CD4-positive, alpha-beta T cell (primary cell): ENCODE results near the gene AGAP1. TPM values are rescaled to one million over a fixed set of nuclear protein-coding genes. Genes with fewer than 3 reads are reported as not detected.

Experiments
- ATAC-seq: fragments of 200-7000 bp; cut with Tn5 transposase; one replicate; pipeline ENCODE4 v1.10.0; 2022; ENCODE audit warnings: mild to moderate bottlenecking; ENCODE audit not compliant: poor library complexity
- CTCF ChIA-PET: fragments of 350-600 bp; sonication (Branson Sonifier 250); formaldehyde crosslinking; loops from one replicate; lab custom pipeline; 2021; ENCODE audit warnings: antibody characterized with exemption, inconsistent platforms; lab: Charles Lee
- POLR2A ChIA-PET: fragments of 350-600 bp; sonication (Branson Sonifier 250); formaldehyde crosslinking; loops from one replicate; lab custom pipeline; 2021; ENCODE audit warnings: antibody characterized with exemption, inconsistent platforms; lab: Charles Lee
- DNase-seq, 14 experiments: peaks; one replicate each; pipeline ENCODE4 v3.0.0-alpha.2; 2013 to 2020; ENCODE audit warnings: mixed read lengths in 2 of 14
- H3K27ac ChIP-seq, 2 donors: one replicate each; pipeline versions ENCODE4 v1.5.1 to v1.7.0; 2013; ENCODE audit warnings: low read length in 2 of 2, low read depth in 1 of 2, mild to moderate bottlenecking in 1 of 2
- H3K27me3 ChIP-seq, 2 experiments: 1 replicate in 1 of 2; 2 replicates in 1 of 2; pipeline versions ENCODE4 v1.6.1 to v1.7.0; 2013; ENCODE audit warnings: low read length in 2 of 2, control low read depth in 1 of 2, mild to moderate bottlenecking in 1 of 2, moderate library complexity in 1 of 2; ENCODE audit not compliant: insufficient read depth in 2 of 2, control insufficient read depth in 1 of 2
- H3K36me3 ChIP-seq: one replicate; pipeline ENCODE4 v1.6.1; 2013; ENCODE audit warnings: low read length, control low read depth; ENCODE audit not compliant: insufficient read depth
- H3K4me1 ChIP-seq: one replicate; pipeline ENCODE4 v1.6.1; 2013; ENCODE audit warnings: low read length, control low read depth; ENCODE audit not compliant: insufficient read depth
- H3K4me3 ChIP-seq: one replicate; pipeline ENCODE4 v1.5.1; 2013; ENCODE audit warnings: mild to moderate bottlenecking, low read length, moderate library complexity
- H3K9me3 ChIP-seq, 2 experiments: 1 replicate in 1 of 2; 2 replicates in 1 of 2; pipeline versions ENCODE4 v1.6.1 to v1.7.0; 2013; ENCODE audit warnings: low read length in 2 of 2, mild to moderate bottlenecking in 2 of 2, control low read depth in 1 of 2, moderate library complexity in 1 of 2; ENCODE audit not compliant: control insufficient read depth in 1 of 2, insufficient read depth in 1 of 2
- H3K27ac Mint-ChIP-seq: one replicate; pipeline ENCODE4 v1.8.0; 2020; ENCODE audit warnings: mixed read lengths
- H3K27me3 Mint-ChIP-seq: one replicate; pipeline ENCODE4 v1.8.0; 2021; ENCODE audit warnings: mixed read lengths
- H3K36me3 Mint-ChIP-seq: one replicate; pipeline ENCODE4 v1.8.0; 2021; ENCODE audit warnings: low read depth, mixed read lengths
- H3K4me1 Mint-ChIP-seq: one replicate; pipeline ENCODE4 v1.8.0; 2021; ENCODE audit warnings: low read depth, mixed read lengths
- H3K4me3 Mint-ChIP-seq: one replicate; pipeline ENCODE4 v1.8.0; 2020; ENCODE audit warnings: mild to moderate bottlenecking, mixed read lengths
- H3K9me3 Mint-ChIP-seq: one replicate; pipeline ENCODE4 v1.8.0; 2020; ENCODE audit warnings: mixed read lengths
- intact Hi-C, 2 experiments: fragments of 100-400 bp; cut with DNase I in 1 of 2; cut with micrococcal nuclease in 1 of 2; formaldehyde crosslinking; loops; one replicate each; pipeline versions ENCODE4 v1.15.1 to v1.9.0; 2023 to 2025; cut with DNase I, micrococcal nuclease
- total RNA-seq, 174 experiments: library from RNA in 2 of 174; stranded (reverse) in 2 of 174; gene quantifications; one replicate each; pipeline ENCODE4 v1.2.3 and lab custom pipeline; 2021 to 2026
- TF ChIP-seq, protein P1 (sequence below): fragments of 200-600 bp; IDR thresholded peaks from one replicate; pipeline ENCODE4 v1.8.0; 2022; ENCODE audit warnings: antibody characterized with exemption, mild to moderate bottlenecking

Gene AGAP1
- total RNA-seq, 2 experiments from 2014 or later: 2.6 to 3.1 TPM

GRCh38 chr2:236008006-236008405, 514.2 kb downstream of the AGAP1 start:
- CTCF ChIA-PET: no interaction called here
- Mint-ChIP-seq H3K27ac (no peak overlapping the region), H3K36me3 (no peaks in the 10 kb centered on the region), H3K4me1 (no peaks in the 10 kb centered on the region), H3K27me3 (peaks cover 3% of the 10 kb centered on the region), H3K4me3 (no peak overlapping the region), H3K9me3 (no peaks in the 10 kb centered on the region)
- Histone ChIP-seq H3K9me3 (peaks cover 0 to 8% of the 10 kb centered on the region in 2 experiments), H3K27me3 (no peaks in the 10 kb centered on the region), H3K27ac (no peak overlapping the region), H3K36me3 (no peaks in the 10 kb centered on the region), H3K4me1 (no peaks in the 10 kb centered on the region), H3K4me3 (no peak overlapping the region)
- DNase-seq (no peak), ATAC-seq (no peak)
- intact Hi-C loops: no loop called here
- POLR2A ChIA-PET: no interaction called here
- TF ChIP-seq, protein P1, sequence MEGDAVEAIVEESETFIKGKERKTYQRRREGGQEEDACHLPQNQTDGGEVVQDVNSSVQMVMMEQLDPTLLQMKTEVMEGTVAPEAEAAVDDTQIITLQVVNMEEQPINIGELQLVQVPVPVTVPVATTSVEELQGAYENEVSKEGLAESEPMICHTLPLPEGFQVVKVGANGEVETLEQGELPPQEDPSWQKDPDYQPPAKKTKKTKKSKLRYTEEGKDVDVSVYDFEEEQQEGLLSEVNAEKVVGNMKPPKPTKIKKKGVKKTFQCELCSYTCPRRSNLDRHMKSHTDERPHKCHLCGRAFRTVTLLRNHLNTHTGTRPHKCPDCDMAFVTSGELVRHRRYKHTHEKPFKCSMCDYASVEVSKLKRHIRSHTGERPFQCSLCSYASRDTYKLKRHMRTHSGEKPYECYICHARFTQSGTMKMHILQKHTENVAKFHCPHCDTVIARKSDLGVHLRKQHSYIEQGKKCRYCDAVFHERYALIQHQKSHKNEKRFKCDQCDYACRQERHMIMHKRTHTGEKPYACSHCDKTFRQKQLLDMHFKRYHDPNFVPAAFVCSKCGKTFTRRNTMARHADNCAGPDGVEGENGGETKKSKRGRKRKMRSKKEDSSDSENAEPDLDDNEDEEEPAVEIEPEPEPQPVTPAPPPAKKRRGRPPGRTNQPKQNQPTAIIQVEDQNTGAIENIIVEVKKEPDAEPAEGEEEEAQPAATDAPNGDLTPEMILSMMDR: no peak

- Histone ChIP-seq H3K4me1 (no peaks in the 10 kb centered on the region), H3K36me3 (no peaks in the 10 kb centered on the region), H3K4me3 (no peak overlapping the region), H3K9me3 (peaks cover 0 to 3% of the 10 kb centered on the region in 2 experiments), H3K27me3 (no peaks in the 10 kb centered on the region), H3K27ac (no peak overlapping the region)
- ChIA-PET POLR2A (no interaction called here), CTCF (no interaction called here)
- no peaks in the 10 kb centered on the region for H3K9me3 Mint-ChIP-seq
- DNase-seq (no peak), ATAC-seq (no peak)
- H3K27ac Mint-ChIP-seq: no peak overlapping the region
- H3K4me1 Mint-ChIP-seq: no peaks in the 10 kb centered on the region
- H3K27me3 Mint-ChIP-seq: peaks cover 3% of the 10 kb centered on the region
- H3K4me3 Mint-ChIP-seq: no peak overlapping the region
- H3K36me3 Mint-ChIP-seq: no peaks in the 10 kb centered on the region
- TF ChIP-seq, protein P1: no peak
- intact Hi-C loops: no loop called here
These were observed 515.0 kb downstream of the AGAP1 start for GRCh38 chr2:236008857-236009256.

DNA sequence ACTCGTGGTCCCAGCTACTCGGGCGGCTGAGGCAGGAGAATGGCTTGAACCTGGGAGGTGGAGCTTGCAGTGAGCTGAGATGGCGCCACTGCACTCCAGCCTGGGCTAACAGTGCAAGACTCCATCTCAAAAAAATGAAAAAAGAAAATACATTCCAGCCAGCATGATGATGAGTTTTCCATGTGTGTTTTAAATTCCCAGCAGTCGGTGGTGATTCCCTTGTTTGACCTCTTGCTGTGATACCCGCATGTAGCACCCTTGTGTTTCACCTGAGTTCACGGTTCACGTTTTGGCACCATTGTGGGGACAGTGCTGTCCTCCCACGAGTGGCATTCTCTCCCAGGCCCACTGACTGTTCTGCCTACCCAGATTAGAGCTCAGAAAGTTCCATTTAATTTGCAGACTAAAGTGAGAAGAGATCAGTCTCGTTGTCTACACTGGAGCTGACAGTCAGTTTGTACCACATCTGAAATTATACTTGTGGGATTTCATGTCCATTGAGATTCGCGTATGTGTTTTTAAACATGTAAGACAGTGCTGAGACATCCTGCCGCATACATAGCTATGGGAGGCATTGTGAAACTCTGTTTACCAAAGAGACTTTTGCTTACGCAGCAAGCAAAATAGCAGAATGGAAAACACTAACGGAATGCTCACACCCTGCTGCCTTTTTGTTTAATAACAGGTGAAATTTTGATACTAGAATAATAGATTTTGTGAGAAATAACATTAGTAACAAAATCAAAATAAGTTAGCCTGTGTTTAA, 517.3 kb downstream of the AGAP1 start:
- ATAC-seq (no peak), DNase-seq (no peak)
- no peaks in the 10 kb centered on the region for H3K36me3 ChIP-seq
- ChIA-PET CTCF (no interaction called here), POLR2A (no interaction called here)
- Mint-ChIP-seq H3K4me1 (no peaks in the 10 kb centered on the region), H3K27me3 (peaks cover 14% of the 10 kb centered on the region), H3K36me3 (no peaks in the 10 kb centered on the region), H3K27ac (no peak overlapping the region), H3K9me3 (no peaks in the 10 kb centered on the region), H3K4me3 (no peak overlapping the region)
- TF ChIP-seq, protein P1: no peak
- H3K9me3 ChIP-seq: no peaks in the 10 kb centered on the region
- intact Hi-C loops: no loop called here
- H3K4me1 ChIP-seq: no peaks in the 10 kb centered on the region
- no peak overlapping the region for H3K27ac ChIP-seq
- H3K27me3 ChIP-seq: no peaks in the 10 kb centered on the region
- no peak overlapping the region for H3K4me3 ChIP-seq
